Ovary (tissue), 3 donors: ENCODE results near the gene MORN4.

Experiments
- CTCF ChIP-seq, 3 donors: fragments of 450-650 bp in 2 of 3; fragments of 200-600 bp in 1 of 3; IDR thresholded peaks; one replicate each; pipeline versions ENCODE4 v1.5.1 to v1.8.0; 2016 to 2022; ENCODE audit warnings: antibody characterized with exemption in 3 of 3, mild to moderate bottlenecking in 1 of 3
- EP300 ChIP-seq: sonication (generic); formaldehyde crosslinking; IDR thresholded peaks from one replicate; pipeline ENCODE4 v1.6.1; 2017; ENCODE audit warnings: antibody characterized with exemption
- POLR2A ChIP-seq: fragments of 450-650 bp; IDR thresholded peaks from one replicate; pipeline ENCODE4 v1.6.1; 2017; ENCODE audit warnings: antibody characterized with exemption, mild to moderate bottlenecking, moderate library complexity
- donor health status: DM: no; HTN: no; CAD: no.

GRCh38 chr10:97564776-97565175 lies 68.5 kb downstream of the MORN4 start:
- TF ChIP-seq POLR2A = no peak
- no peak for TF ChIP-seq EP300
- no peak for TF ChIP-seq CTCF (IDR thresholded peaks at IDR 0.05)
